MM.1S (cell line): ENCODE measurements around the gene OR52K1.

Experiments
- DNase-seq: peaks from one replicate; pipeline ENCODE4 v3.0.0-alpha.2; 2015
- H2AFZ ChIP-seq: fragments of 300-600 bp; sonication (generic); 2 replicates; pipeline ENCODE4 v1.6.0; 2016; ENCODE audit warnings: antibody characterized with exemption, low read length
- H3F3A ChIP-seq: fragments of 300-600 bp; sonication (generic); 2 replicates; pipeline ENCODE4 v1.6.1; 2016; ENCODE audit warnings: mild to moderate bottlenecking, antibody characterized with exemption, low read length, moderate library complexity, mixed read lengths; ENCODE audit not compliant: insufficient read depth
- H3K27ac ChIP-seq: fragments of 300-600 bp; sonication (generic); 2 replicates; pipeline ENCODE4 v1.5.1; 2016; ENCODE audit warnings: mild to moderate bottlenecking, low read length
- H3K27me3 ChIP-seq: fragments of 300-600 bp; sonication (generic); replicated peaks from 2 replicates; pipeline ENCODE4 v1.6.0; 2016; ENCODE audit warnings: low read length; ENCODE audit not compliant: insufficient read depth
- H3K36me3 ChIP-seq: fragments of 300-600 bp; sonication (generic); replicated peaks from 2 replicates; pipeline ENCODE4 v1.6.1; 2016; ENCODE audit warnings: mild to moderate bottlenecking, low read length, mixed read lengths; ENCODE audit not compliant: insufficient read depth
- H3K4me1 ChIP-seq: fragments of 300-600 bp; sonication (generic); 2 replicates; pipeline ENCODE4 v1.6.1; 2016; ENCODE audit warnings: low read length, mixed read lengths
- H3K4me2 ChIP-seq: fragments of 300-600 bp; sonication (generic); 2 replicates; pipeline ENCODE4 v1.6.0; 2016; ENCODE audit warnings: low read depth, low read length
- H3K4me3 ChIP-seq: fragments of 300-600 bp; sonication (generic); 2 replicates; pipeline ENCODE4 v1.5.1; 2016; ENCODE audit warnings: low read length, mixed read lengths
- H3K79me2 ChIP-seq: fragments of 300-600 bp; sonication (generic); 2 replicates; pipeline ENCODE4 v1.6.1; 2016; ENCODE audit warnings: mixed run types, low read length, mixed read lengths
- H3K9ac ChIP-seq: fragments of 300-600 bp; sonication (generic); 2 replicates; pipeline ENCODE4 v1.6.1; 2016; ENCODE audit warnings: low read length, mixed read lengths
- H3K9me2 ChIP-seq: fragments of 300-600 bp; sonication (generic); replicated peaks from 2 replicates; pipeline ENCODE4 v1.6.1; 2016; ENCODE audit warnings: mild to moderate bottlenecking, low read length, mixed read lengths; ENCODE audit not compliant: insufficient read depth
- H3K9me3 ChIP-seq: fragments of 300-600 bp; sonication (generic); replicated peaks from 2 replicates; pipeline ENCODE4 v1.6.1; 2016; ENCODE audit warnings: mild to moderate bottlenecking, low read length, mixed read lengths; ENCODE audit not compliant: insufficient read depth
- H4K20me1 ChIP-seq: fragments of 300-600 bp; sonication (generic); 2 replicates; pipeline ENCODE4 v1.6.1; 2016; ENCODE audit warnings: mild to moderate bottlenecking, low read length, moderate library complexity, mixed read lengths; ENCODE audit not compliant: insufficient read depth
- EZH2 ChIP-seq: fragments of 300-600 bp; sonication (generic); optimal IDR thresholded peaks from 2 replicates; pipeline ENCODE3; 2017; ENCODE audit warnings: low read depth, mild to moderate bottlenecking, antibody characterized with exemption, low read length, mixed read lengths
- EZH2phosphoT487 ChIP-seq: fragments of 300-600 bp; sonication (generic); IDR thresholded peaks from 2 replicates; pipeline ENCODE4 v1.6.1; 2018; ENCODE audit warnings: antibody characterized with exemption, low read length
- TF ChIP-seq, protein P1 (sequence below): fragments of 300-600 bp; sonication (generic); IDR thresholded peaks from 2 replicates; pipeline ENCODE4 v1.5.1; 2016; ENCODE audit warnings: antibody characterized with exemption, low read length, mixed read lengths

Gene OR52K1

DNA sequence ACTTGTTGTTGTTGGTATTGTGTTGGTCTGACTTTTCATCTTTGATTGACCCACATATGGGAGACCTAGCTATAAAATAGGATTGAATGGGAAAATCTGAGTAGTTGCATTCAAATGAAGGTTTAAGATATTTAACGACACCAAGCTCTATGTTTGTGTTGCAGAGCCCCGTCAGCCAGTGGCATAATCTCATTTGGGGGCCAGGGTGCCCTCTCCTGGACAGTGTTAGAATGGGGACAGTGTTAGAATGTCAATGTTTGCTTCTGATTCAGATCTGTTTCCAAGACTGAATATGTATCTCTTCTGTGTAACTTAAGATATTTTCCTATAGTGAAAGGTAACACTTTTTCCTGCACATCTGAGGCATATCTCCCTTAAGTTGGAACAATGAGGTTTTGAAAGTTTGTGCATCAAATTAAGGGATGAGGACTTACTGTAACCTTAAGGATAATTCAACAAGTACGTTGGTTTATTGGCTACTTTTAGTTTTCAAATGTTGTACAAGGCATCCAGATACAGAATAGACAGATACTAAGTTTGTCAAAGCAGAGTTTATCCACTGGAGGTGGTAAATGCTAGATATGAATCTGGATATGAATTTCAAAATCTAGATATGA is 57.3 kb downstream of the OR52K1 start:
- Histone ChIP-seq H2AFZ (no peak overlapping the region), H3K4me1 (no peaks in the 10 kb centered on the region), H4K20me1 (no peaks in the 10 kb centered on the region), H3K4me2 (no peak overlapping the region), H3K27me3 (no peaks in the 10 kb centered on the region), H3K27ac (no peak overlapping the region), H3K4me3 (no peak overlapping the region), H3K79me2 (no peaks in the 10 kb centered on the region), H3K9me3 (no peaks in the 10 kb centered on the region), H3K9ac (no peak overlapping the region), H3K9me2 (no peaks in the 10 kb centered on the region), H3K36me3 (no peaks in the 10 kb centered on the region), H3F3A (no peaks in the 10 kb centered on the region)
- peak; percentile 40 for DNase-seq
- TF ChIP-seq, protein P1, sequence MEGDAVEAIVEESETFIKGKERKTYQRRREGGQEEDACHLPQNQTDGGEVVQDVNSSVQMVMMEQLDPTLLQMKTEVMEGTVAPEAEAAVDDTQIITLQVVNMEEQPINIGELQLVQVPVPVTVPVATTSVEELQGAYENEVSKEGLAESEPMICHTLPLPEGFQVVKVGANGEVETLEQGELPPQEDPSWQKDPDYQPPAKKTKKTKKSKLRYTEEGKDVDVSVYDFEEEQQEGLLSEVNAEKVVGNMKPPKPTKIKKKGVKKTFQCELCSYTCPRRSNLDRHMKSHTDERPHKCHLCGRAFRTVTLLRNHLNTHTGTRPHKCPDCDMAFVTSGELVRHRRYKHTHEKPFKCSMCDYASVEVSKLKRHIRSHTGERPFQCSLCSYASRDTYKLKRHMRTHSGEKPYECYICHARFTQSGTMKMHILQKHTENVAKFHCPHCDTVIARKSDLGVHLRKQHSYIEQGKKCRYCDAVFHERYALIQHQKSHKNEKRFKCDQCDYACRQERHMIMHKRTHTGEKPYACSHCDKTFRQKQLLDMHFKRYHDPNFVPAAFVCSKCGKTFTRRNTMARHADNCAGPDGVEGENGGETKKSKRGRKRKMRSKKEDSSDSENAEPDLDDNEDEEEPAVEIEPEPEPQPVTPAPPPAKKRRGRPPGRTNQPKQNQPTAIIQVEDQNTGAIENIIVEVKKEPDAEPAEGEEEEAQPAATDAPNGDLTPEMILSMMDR, result peak; percentile 83
- TF ChIP-seq EZH2 (no peak), EZH2phosphoT487 (no peak)

DNA sequence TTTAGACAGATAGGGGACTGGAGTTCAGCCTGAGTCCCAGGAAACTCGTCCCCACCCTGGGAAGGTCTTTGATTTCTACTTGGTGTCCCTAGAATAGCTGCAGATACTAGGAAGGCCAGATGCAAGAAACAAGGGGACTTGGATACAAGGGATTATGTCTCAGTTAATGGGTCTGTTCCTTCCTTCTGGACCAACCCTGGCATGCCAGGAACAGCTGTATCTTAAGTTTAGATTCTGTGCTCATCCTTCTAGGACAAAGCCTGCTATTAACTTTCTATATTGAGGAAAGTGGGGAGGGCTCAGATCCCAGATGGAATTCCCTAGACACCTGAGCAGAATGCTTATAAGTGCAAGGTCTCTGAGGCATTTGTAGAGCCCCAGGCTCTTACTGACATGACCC is 58.6 kb downstream of the OR52K1 start:
- no peak overlapping the region for H3K4me2 ChIP-seq
- no peaks in the 10 kb centered on the region for H3K9me2 ChIP-seq
- H3K36me3 ChIP-seq, result no peaks in the 10 kb centered on the region
- H3K27ac ChIP-seq, result no peak overlapping the region
- no peaks in the 10 kb centered on the region for H3K79me2 ChIP-seq
- no peaks in the 10 kb centered on the region for H3K4me1 ChIP-seq
- no peak for DNase-seq
- TF ChIP-seq EZH2 (no peak), EZH2phosphoT487 (no peak)
- no peaks in the 10 kb centered on the region for H3F3A ChIP-seq
- H3K27me3 ChIP-seq, result no peaks in the 10 kb centered on the region
- H2AFZ ChIP-seq, result no peak overlapping the region
- H3K9me3 ChIP-seq, result no peaks in the 10 kb centered on the region
- H3K9ac ChIP-seq, result no peak overlapping the region
- H4K20me1 ChIP-seq, result no peaks in the 10 kb centered on the region
- no peak overlapping the region for H3K4me3 ChIP-seq
